IMR-90 (cell line): ENCODE results near the gene B4GALNT3. TPM values are rescaled to one million over a fixed set of nuclear protein-coding genes. Genes with fewer than 3 reads are reported as not detected.
A peak's percentile ranks its signal among the peaks of the same experiment; 100 is the strongest.

Experiments used
- ATAC-seq: fragments of 200-7000 bp; cut with Tn5 transposase; 2 replicates; pipeline ENCODE4 v1.9.1; 2020; ENCODE audit warnings: low read depth, mild to moderate bottlenecking, moderate library complexity
- BruUV-seq: library from RNA; stranded (reverse); fragments of 400-500 nt; replicated peaks from 2 replicates; lab custom pipeline; 2021; lab: Mats Ljungman, UMichigan
- CTCF ChIA-PET: fragments of 300-600 bp; formaldehyde crosslinking; extraction: SDS; loops from one replicate; lab custom pipeline; 2021; ENCODE audit warnings: antibody characterized with exemption; lab: Yijun Ruan, JAX
- POLR2A ChIA-PET: fragments of 300-600 bp; sonication (Branson Sonifier 250); formaldehyde crosslinking; loops from one replicate; lab custom pipeline; 2022; ENCODE audit warnings: antibody characterized with exemption; ENCODE audit not compliant: unreplicated experiment; lab: Charles Lee
- DNase-seq: peaks from one replicate; pipeline ENCODE4 v3.0.0; 2013
- H2AFZ ChIP-seq: replicated peaks from 2 replicates; pipeline ENCODE3; 2013; ENCODE audit warnings: low read length, mild to moderate bottlenecking; ENCODE audit not compliant: poor library complexity
- H2AK5ac ChIP-seq: 2 replicates; pipeline ENCODE4 v1.6.1; 2013; ENCODE audit warnings: low read depth, low read length, inconsistent platforms
- H2AK9ac ChIP-seq: replicated peaks from 2 replicates; pipeline ENCODE3; 2013; ENCODE audit warnings: mild to moderate bottlenecking, low read depth, low read length, moderate library complexity; ENCODE audit not compliant: poor library complexity
- H2BK120ac ChIP-seq: 2 replicates; pipeline ENCODE4 v1.6.1; 2013; ENCODE audit warnings: low read depth, low read length, inconsistent platforms
- H2BK15ac ChIP-seq: 3 replicates; pipeline ENCODE4 v1.6.1; 2013; ENCODE audit warnings: low read depth, low read length, inconsistent platforms
- H2BK20ac ChIP-seq: 2 replicates; pipeline ENCODE4 v1.6.1; 2013; ENCODE audit warnings: low read depth, mild to moderate bottlenecking, inconsistent platforms, low read length, moderate library complexity
- H2BK5ac ChIP-seq: 2 replicates; pipeline ENCODE4 v1.6.1; 2013; ENCODE audit warnings: mild to moderate bottlenecking, low read depth, low read length, inconsistent platforms; ENCODE audit not compliant: poor library complexity, severe bottlenecking
- H3K14ac ChIP-seq: replicated peaks from 2 replicates; pipeline ENCODE4 v1.6.1; 2013; ENCODE audit warnings: low read depth, low read length, inconsistent platforms
- H3K18ac ChIP-seq: 2 replicates; pipeline ENCODE4 v1.6.1; 2013; ENCODE audit warnings: low read depth, low read length, control low read depth
- H3K23ac ChIP-seq: 2 replicates; pipeline ENCODE4 v1.6.1; 2013; ENCODE audit warnings: low read depth, low read length, inconsistent platforms
- H3K27ac ChIP-seq: 2 replicates; pipeline ENCODE4 v1.5.1; 2013; ENCODE audit warnings: mild to moderate bottlenecking, control low read depth, low read length; ENCODE audit not compliant: insufficient read depth
- H3K27me3 ChIP-seq: 2 replicates; pipeline ENCODE4 v1.6.1; 2013; ENCODE audit warnings: low read length; ENCODE audit not compliant: control insufficient read depth, insufficient read depth
- H3K36me3 ChIP-seq: 2 replicates; pipeline ENCODE4 v1.6.1; 2013; ENCODE audit warnings: low read length, mixed read lengths; ENCODE audit not compliant: control insufficient read depth, insufficient read depth
- H3K4ac ChIP-seq: 2 replicates; pipeline ENCODE4 v1.6.1; 2013; ENCODE audit warnings: low read depth, low read length, inconsistent platforms
- H3K4me1 ChIP-seq: 2 replicates; pipeline ENCODE4 v1.6.1; 2013; ENCODE audit warnings: low read length, mixed read lengths; ENCODE audit not compliant: control insufficient read depth, insufficient read depth
- H3K4me2 ChIP-seq: 2 replicates; pipeline ENCODE4 v1.6.1; 2013; ENCODE audit warnings: low read depth, mild to moderate bottlenecking, control low read depth, low read length, moderate library complexity
- H3K4me3 ChIP-seq: 2 replicates; pipeline ENCODE4 v1.5.1; 2013; ENCODE audit warnings: low read depth, mild to moderate bottlenecking, control low read depth, low read length, moderate library complexity; ENCODE audit not compliant: insufficient read depth
- H3K56ac ChIP-seq: 2 replicates; pipeline ENCODE4 v1.6.1; 2013; ENCODE audit warnings: low read length, inconsistent platforms; ENCODE audit not compliant: insufficient read depth; ENCODE audit errors: extremely low read depth
- H3K79me1 ChIP-seq, 2 experiments: 2 replicates each; pipeline ENCODE4 v1.6.1; 2013; ENCODE audit warnings: low read length in 2 of 2, inconsistent platforms in 1 of 2, low read depth in 1 of 2
- H3K9ac ChIP-seq: 2 replicates; pipeline ENCODE4 v1.6.1; 2013; ENCODE audit warnings: low read depth, low read length, control low read depth
- H3K9me1 ChIP-seq: 2 replicates; pipeline ENCODE4 v1.6.1; 2013; ENCODE audit warnings: low read length, inconsistent platforms; ENCODE audit not compliant: insufficient read depth
- H3K9me3 ChIP-seq: 2 replicates; pipeline ENCODE4 v1.6.1; 2013; ENCODE audit warnings: low read length; ENCODE audit not compliant: control insufficient read depth, insufficient read depth
- H4K20me1 ChIP-seq: 2 replicates; pipeline ENCODE4 v1.6.1; 2013; ENCODE audit warnings: low read length, inconsistent platforms; ENCODE audit not compliant: insufficient read depth
- H4K5ac ChIP-seq: 2 replicates; pipeline ENCODE4 v1.6.1; 2013; ENCODE audit warnings: mild to moderate bottlenecking, low read depth, low read length, control low read depth
- H4K8ac ChIP-seq, 2 experiments: 2 replicates each; pipeline ENCODE4 v1.6.1; 2013; ENCODE audit warnings: low read depth in 2 of 2, low read length in 2 of 2, control low read depth in 1 of 2, inconsistent platforms in 1 of 2
- H4K91ac ChIP-seq: 2 replicates; pipeline ENCODE4 v1.6.1; 2013; ENCODE audit warnings: low read depth, low read length, inconsistent platforms; ENCODE audit not compliant: insufficient read depth
- BHLHE40 ChIP-seq: fragments of 150-350 bp; IDR thresholded peaks from 2 replicates; pipeline ENCODE4 v1.6.1; 2016; ENCODE audit warnings: mild to moderate bottlenecking, low read depth, low read length
- CEBPB ChIP-seq: IDR thresholded peaks from 2 replicates; pipeline ENCODE4 v1.6.1; 2012; ENCODE audit warnings: low read depth, low read length, improper control_type of control experiment
- CHD1 ChIP-seq: IDR thresholded peaks from 2 replicates; pipeline ENCODE4 v1.6.1; 2012; ENCODE audit warnings: low read depth, low read length, improper control_type of control experiment
- ELK1 ChIP-seq: fragments of 150-350 bp; IDR thresholded peaks from 2 replicates; pipeline ENCODE4 v1.6.1; 2016; ENCODE audit warnings: low read depth, mild to moderate bottlenecking, low read length, moderate library complexity, borderline replicate concordance
- MXI1 ChIP-seq: IDR thresholded peaks from 2 replicates; pipeline ENCODE4 v1.6.1; 2012; ENCODE audit warnings: low read depth, mild to moderate bottlenecking, low read length, moderate library complexity, borderline replicate concordance
- RFX5 ChIP-seq: IDR thresholded peaks from 2 replicates; pipeline ENCODE4 v1.8.0; 2012; ENCODE audit warnings: low read depth, mild to moderate bottlenecking, low read length, moderate library complexity
- SMC3 ChIP-seq: fragments of 150-350 bp; IDR thresholded peaks from 2 replicates; pipeline ENCODE4 v1.6.1; 2016; ENCODE audit warnings: low read depth, mild to moderate bottlenecking, antibody characterized with exemption, low read length, moderate library complexity
- WGBS, 2 experiments: methylation state at CpG; one replicate each; pipeline versions ENCODE4 v1.1.5 to v1.1.7; 2013; ENCODE audit warnings: missing lambda C conversion rate in 2 of 2; ENCODE audit not compliant: insufficient read length in 1 of 2; ENCODE audit errors: extremely low coverage in 2 of 2; 5-methylcytosine and 5-hydroxymethylcytosine counted together
- dilution Hi-C: fragments of 300-500 bp; cut with HindIII; formaldehyde crosslinking; loops from one replicate; pipeline ENCODE4 v1.14.3; 2018; ENCODE audit warnings: low sequenced_read_pairs; ENCODE audit not compliant: unreplicated experiment
- in situ Hi-C: fragments of 300-500 bp; cut with MboI; formaldehyde crosslinking; loops from 3 replicates; pipeline ENCODE4 v1.14.3; 2019; ENCODE audit warnings: low sequenced_read_pairs, inconsistent platforms, mixed read lengths
- intact Hi-C: fragments of 100-400 bp; cut with micrococcal nuclease; formaldehyde crosslinking; loops from 2 replicates; pipeline ENCODE4 v1.10.0; 2022
- polyA plus RNA-seq, 3 experiments: library from polyadenylated mRNA; depleted of rRNA; stranded (reverse); fragments of >200 nt; gene quantifications; 2 replicates each; pipeline ENCODE4 v1.2.3, GENCODE V29; 2012; ENCODE audit warnings: low replicate concordance in 1 of 3
- total RNA-seq: library from RNA; depleted of rRNA; stranded (reverse); fragments of >200 nt; gene quantifications from 2 replicates; pipeline ENCODE4 v1.2.3, GENCODE V29; 2012

Gene B4GALNT3
- total and polyA plus RNA-seq, 2 of the 4 experiments (the other 2 are of a cell fraction), result not detected

DNA sequence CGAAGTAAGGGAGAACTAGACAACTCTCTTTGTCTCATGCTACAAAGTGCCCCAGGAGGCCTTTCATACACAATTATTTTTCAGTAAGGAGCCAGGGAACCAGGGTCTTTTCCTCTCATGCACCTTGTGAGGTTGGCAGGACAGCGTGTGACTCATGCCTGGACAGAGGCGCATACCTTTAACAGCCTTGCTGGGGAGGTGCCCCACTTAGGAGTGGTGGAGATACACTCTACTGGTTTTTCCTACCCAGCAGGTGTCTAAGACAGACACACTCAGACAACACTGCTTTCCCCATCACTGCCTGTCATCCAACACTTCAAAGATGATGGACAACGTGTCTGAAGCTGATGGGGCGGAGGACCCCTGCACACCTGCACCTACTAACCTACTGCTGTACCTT is 49.1 kb downstream of the B4GALNT3 start:
- in situ Hi-C loops, result no loop called here
- no peaks in the 10 kb centered on the region; the same call in 1 of the 2 replicates for H3K4me1 ChIP-seq
- peak overlapping the region; percentile 48 for H2AFZ ChIP-seq
- no peak overlapping the region for H3K56ac ChIP-seq
- H3K4me2 ChIP-seq, result no peak overlapping the region
- no peak overlapping the region for H3K4me3 ChIP-seq
- H2AK5ac ChIP-seq, result no peak overlapping the region
- no peak overlapping the region for H3K14ac ChIP-seq
- H2AK9ac ChIP-seq, result no peak overlapping the region
- DNase-seq (no peak), ATAC-seq (no peak)
- H3K18ac ChIP-seq, result no peak overlapping the region
- no peak overlapping the region for H3K27ac ChIP-seq
- H2BK20ac ChIP-seq, result no peak overlapping the region
- dilution Hi-C loops, result no loop called here
- H4K20me1 ChIP-seq, result no peaks in the 10 kb centered on the region
- H3K23ac ChIP-seq, result no peak overlapping the region; the same call in 1 of the 2 replicates
- intact Hi-C loops, result no loop called here
- H4K91ac ChIP-seq, result no peak overlapping the region
- CTCF ChIA-PET, result no interaction called here
- H3K9ac ChIP-seq, result no peak overlapping the region
- no CpG with 5 or more reads among the region's 5 CpGs for WGBS, 2 experiments
- no peaks in the 10 kb centered on the region for H3K9me3 ChIP-seq
- peaks cover 32% of the 10 kb centered on the region for H3K27me3 ChIP-seq
- H4K5ac ChIP-seq, result no peak overlapping the region
- TF ChIP-seq RFX5, result no peak
- no peak for TF ChIP-seq SMC3
- no peak for TF ChIP-seq CHD1
- TF ChIP-seq CEBPB, result no peak
- TF ChIP-seq BHLHE40, result no peak
- no peak for TF ChIP-seq ELK1
- TF ChIP-seq MXI1, result no peak
- no peak overlapping the region for H4K8ac ChIP-seq
- H2BK120ac ChIP-seq, result no peak overlapping the region
- POLR2A ChIA-PET, result no interaction called here
- no peaks in the 10 kb centered on the region for H3K36me3 ChIP-seq
- 0 out of 2 replicates have a peak, but pooled peaks cover 6% of the 10 kb centered on the region for H3K9me1 ChIP-seq
- H2BK15ac ChIP-seq, result no peak overlapping the region
- BruUV-seq, result no TSS peak
- H3K4ac ChIP-seq, result no peak overlapping the region
- H3K79me1 ChIP-seq, result no peaks in the 10 kb centered on the region
- H2BK5ac ChIP-seq, result no peak overlapping the region
